WTC11 (cell line): Measurements from ENCODE around the gene PTPRJ.

Source experiments
- CREM ChIP-seq: sonication (generic); formaldehyde crosslinking; IDR thresholded peaks from 2 replicates; pipeline ENCODE4 v1.8.1; 2022; ENCODE audit warnings: mild to moderate bottlenecking, missing genetic modification reagents, moderate library complexity
- ESRRA ChIP-seq: sonication (generic); formaldehyde crosslinking; IDR thresholded peaks from 2 replicates; pipeline ENCODE4 v1.8.1; 2022; ENCODE audit warnings: mild to moderate bottlenecking, missing genetic modification reagents, borderline replicate concordance
- KAT7 ChIP-seq: sonication (generic); formaldehyde crosslinking; IDR thresholded peaks from 2 replicates; pipeline ENCODE4 v1.8.1; 2023; ENCODE audit warnings: missing genetic modification reagents, mild to moderate bottlenecking, borderline replicate concordance
- SP1 ChIP-seq: sonication (generic); formaldehyde crosslinking; conservative IDR thresholded peaks from 2 replicates; pipeline ENCODE4 v1.8.1; 2022; ENCODE audit warnings: missing genetic modification reagents
- ZNF121 ChIP-seq: sonication (generic); formaldehyde crosslinking; IDR thresholded peaks from 2 replicates; pipeline ENCODE4 v1.8.0; 2023; ENCODE audit warnings: missing genetic modification reagents
- TF ChIP-seq, protein P1 (sequence below): fragments of 200-600 bp; IDR thresholded peaks from 2 replicates; pipeline ENCODE4 v1.8.0; 2022; ENCODE audit warnings: antibody characterized with exemption
- TF ChIP-seq, protein P2 (sequence below): sonication (generic); formaldehyde crosslinking; IDR thresholded peaks from 2 replicates; pipeline ENCODE4 v1.8.1; 2023; ENCODE audit warnings: mild to moderate bottlenecking, missing genetic modification reagents, moderate library complexity
- TF ChIP-seq, protein P3 (sequence below): sonication (generic); formaldehyde crosslinking; conservative IDR thresholded peaks from 2 replicates; pipeline ENCODE4 v1.8.1; 2022; ENCODE audit warnings: mild to moderate bottlenecking, missing genetic modification reagents

DNA sequence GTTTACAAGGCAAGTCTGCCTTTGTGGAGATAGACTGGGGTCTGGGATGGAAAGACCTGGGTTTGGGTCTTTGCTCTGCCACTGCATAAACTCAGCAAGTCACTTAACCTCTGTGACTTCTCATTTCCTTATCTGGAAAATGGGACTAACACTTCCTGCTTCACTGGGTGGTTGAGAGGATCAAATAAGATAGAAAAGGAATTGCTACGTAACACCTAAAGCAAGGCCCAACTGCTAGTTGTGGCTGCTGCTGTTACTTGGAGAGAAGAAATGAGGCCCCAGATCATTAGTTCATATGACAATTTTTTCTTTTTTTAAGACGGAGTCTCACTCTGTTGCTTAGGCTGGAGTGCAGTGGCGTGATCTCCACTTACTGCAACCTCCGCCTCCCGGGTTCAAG, 5.9 kb downstream of the PTPRJ start:
- TF ChIP-seq SP1 (no peak), KAT7 (CRISPR knock-in tag) (no peak), ESRRA (CRISPR knock-in tag) (no peak), CREM (CRISPR knock-in tag) (no peak), ZNF121 (no peak)
- TF ChIP-seq, protein P1, sequence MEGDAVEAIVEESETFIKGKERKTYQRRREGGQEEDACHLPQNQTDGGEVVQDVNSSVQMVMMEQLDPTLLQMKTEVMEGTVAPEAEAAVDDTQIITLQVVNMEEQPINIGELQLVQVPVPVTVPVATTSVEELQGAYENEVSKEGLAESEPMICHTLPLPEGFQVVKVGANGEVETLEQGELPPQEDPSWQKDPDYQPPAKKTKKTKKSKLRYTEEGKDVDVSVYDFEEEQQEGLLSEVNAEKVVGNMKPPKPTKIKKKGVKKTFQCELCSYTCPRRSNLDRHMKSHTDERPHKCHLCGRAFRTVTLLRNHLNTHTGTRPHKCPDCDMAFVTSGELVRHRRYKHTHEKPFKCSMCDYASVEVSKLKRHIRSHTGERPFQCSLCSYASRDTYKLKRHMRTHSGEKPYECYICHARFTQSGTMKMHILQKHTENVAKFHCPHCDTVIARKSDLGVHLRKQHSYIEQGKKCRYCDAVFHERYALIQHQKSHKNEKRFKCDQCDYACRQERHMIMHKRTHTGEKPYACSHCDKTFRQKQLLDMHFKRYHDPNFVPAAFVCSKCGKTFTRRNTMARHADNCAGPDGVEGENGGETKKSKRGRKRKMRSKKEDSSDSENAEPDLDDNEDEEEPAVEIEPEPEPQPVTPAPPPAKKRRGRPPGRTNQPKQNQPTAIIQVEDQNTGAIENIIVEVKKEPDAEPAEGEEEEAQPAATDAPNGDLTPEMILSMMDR = no peak
- TF ChIP-seq, protein P2, sequence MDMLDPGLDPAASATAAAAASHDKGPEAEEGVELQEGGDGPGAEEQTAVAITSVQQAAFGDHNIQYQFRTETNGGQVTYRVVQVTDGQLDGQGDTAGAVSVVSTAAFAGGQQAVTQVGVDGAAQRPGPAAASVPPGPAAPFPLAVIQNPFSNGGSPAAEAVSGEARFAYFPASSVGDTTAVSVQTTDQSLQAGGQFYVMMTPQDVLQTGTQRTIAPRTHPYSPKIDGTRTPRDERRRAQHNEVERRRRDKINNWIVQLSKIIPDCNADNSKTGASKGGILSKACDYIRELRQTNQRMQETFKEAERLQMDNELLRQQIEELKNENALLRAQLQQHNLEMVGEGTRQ (CRISPR knock-in tag) = no peak
- TF ChIP-seq, protein P3, sequence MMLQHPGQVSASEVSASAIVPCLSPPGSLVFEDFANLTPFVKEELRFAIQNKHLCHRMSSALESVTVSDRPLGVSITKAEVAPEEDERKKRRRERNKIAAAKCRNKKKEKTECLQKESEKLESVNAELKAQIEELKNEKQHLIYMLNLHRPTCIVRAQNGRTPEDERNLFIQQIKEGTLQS = no peak
